HG03039 (cell line): ENCODE results near the gene ADAP1.

Experiments
- ATAC-seq: cut with Tn5 transposase; IDR thresholded peaks from one replicate; pipeline ENCODE4 v1.9.1; 2021; ENCODE audit warnings: mild to moderate bottlenecking, moderate library complexity; ENCODE audit not compliant: unreplicated experiment

Gene ADAP1

DNA sequence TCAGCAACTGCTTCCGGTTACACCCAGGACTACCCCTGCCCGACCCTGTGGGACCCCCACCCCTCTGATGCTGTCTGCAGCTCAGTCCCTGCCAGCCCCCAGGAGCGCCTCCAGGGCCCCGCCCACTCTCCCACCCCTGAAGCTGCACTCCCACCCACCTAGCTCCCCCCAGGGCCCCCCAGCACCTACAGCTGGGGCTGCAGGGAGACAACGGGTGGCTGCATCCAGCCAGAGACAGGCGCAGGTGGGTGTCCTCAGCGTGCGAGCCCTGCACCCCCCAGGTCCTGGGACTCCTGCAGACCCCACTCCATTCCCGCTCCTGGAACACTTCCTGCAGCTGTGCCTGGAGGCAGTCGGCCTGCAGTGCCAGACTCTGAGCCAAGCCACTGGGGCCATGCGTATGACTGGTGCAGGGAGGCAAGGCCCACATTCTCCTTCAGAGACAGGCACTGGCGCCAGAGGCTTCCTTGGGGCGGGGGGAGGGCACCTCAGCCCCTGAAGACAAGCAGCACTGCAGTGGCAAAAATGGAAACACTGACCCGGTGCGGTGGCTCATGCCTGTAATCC lies 34.6 kb upstream of the ADAP1 start:
- ATAC-seq: no peak

DNA sequence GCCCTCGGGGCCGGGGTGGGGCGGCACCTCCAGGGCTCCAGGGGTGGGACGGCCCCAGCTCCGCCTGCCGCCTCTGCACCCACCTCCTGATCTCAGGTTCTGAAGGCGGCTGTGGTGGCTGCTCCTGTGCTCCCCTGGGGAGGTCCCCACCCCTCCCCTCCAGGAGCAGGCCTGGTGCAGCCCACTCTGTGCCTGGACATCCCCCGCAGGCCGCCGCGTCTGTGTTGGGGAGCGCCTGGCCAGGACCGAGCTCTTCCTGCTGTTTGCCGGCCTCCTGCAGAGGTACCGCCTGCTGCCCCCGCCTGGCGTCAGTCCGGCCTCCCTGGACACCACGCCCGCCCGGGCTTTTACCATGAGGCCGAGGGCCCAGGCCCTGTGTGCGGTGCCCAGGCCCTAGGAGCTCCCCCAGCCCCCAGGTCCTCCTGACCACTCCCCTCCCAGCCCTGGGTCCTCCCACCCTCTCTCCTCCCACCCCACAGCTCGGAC lies 34.0 kb upstream of the ADAP1 start:
- no peak for ATAC-seq

DNA sequence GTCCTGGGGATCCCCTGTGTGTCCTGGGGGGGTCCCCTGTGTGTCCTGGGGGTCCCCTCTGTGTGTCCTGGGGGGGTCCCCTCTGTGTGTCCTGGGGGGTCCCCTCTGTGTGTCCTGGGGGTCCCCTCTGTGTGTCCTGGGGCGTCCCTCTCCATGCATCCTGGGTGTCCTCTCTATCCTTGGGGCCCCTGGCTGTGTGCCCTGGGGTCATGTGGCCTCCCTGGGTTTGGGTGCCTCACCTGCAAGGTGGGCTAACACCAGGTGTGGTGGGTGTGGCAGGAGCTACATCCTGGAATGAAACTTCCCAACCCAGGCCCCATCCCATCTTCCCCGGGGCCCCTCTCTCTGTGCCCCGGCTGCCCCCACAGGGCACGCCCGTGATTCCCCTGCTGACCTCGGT lies 33.4 kb upstream of the ADAP1 start:
- ATAC-seq: no peak

DNA sequence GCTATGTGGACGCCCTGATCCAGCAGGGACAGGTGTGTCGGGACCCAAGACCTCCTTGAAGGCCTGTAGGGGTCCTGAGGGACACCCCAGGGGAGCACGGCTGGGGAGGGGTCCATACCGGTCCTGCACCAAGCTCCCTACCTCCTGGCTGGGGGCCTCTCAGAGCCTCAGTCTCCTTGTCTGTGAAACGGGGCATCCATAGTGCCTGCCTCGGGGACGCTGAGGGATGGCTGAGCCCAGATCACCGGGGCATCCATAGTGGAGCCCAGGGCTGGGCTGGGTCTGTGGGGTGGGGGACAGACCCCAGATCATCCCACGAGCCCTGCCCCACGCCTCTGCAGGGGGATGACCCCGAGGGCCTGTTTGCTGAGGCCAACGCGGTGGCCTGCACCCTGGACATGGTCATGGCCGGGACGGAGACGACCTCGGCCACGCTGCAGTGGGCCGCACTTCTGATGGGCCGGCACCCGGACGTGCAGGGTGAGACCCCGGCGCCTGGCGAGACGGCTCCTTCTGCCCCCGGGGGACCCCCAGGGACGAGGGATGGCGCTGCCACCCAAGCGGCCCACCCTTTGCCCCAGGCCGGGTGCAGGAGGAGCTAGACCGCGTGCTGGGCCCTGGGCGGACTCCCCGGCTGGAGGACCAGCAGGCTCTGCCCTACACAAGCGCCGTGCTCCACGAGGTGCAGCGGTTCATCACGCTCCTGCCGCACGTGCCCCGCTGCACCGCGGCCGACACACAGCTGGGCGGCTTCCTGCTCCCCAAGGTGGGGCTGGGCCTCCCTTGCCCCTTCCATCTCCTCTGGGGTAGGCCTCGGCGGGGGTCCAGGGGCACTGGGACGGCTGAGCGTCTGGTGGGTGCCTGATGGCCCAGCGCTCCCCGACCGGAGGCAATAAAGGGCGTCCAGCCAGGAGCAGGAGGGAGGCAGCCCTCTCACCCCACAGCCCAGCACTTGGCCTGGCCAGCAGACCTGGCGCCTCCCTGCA lies 32.6 kb upstream of the ADAP1 start:
- no peak for ATAC-seq

DNA sequence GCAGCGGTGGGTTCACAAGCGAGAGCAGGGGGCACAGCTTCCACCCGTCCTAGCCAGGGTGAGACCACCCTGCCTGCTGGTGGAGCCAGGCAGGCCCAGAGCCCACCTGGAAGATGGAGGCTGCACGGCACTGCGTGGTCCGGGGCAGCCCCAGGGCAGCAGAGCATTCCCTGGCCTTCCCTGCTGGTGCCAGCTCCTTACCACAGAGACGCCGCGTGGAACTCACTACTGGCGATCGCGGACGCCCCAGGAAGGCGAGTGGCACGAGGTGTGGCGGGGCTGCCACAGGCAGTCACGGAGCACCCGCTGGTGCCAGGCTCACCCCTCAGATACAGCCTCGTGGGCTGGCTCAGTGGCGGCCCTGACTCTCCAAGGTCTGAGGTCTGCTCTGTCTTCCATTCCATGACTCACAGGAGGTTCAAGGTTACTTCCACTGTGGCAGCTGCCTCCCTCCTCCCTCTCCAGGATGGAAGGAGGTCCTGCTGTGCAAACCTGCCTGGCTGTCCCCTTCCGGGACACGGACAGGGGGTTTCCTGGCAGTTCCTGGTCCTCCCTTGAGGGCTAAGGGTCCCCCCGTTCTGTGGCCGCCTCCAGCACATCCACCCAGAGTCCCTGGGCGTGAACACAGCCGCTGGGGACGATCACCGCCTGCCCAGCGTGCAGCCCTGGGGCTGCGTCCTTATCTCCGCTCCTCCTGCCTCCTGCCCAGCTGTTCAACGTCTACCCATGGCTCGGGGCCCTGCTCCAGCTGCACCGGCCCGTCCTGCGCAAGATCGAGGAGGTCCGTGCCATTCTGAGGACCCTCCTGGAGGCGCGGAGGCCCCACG lies 31.6 kb upstream of the ADAP1 start:
- no peak for ATAC-seq

DNA sequence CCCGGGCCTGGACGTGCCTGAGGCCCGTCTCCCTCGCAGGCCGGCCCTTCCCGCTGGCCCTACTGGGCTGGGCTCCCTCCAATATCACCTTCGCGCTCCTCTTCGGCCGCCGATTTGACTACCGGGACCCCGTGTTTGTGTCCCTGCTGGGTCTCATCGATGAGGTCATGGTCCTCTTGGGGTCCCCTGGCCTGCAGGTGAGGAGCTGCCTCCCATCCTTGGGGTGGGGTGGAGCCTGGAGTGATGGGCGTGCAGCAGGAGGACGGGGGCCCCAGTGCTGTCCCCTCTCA lies 30.6 kb upstream of the ADAP1 start:
- no peak for ATAC-seq

DNA sequence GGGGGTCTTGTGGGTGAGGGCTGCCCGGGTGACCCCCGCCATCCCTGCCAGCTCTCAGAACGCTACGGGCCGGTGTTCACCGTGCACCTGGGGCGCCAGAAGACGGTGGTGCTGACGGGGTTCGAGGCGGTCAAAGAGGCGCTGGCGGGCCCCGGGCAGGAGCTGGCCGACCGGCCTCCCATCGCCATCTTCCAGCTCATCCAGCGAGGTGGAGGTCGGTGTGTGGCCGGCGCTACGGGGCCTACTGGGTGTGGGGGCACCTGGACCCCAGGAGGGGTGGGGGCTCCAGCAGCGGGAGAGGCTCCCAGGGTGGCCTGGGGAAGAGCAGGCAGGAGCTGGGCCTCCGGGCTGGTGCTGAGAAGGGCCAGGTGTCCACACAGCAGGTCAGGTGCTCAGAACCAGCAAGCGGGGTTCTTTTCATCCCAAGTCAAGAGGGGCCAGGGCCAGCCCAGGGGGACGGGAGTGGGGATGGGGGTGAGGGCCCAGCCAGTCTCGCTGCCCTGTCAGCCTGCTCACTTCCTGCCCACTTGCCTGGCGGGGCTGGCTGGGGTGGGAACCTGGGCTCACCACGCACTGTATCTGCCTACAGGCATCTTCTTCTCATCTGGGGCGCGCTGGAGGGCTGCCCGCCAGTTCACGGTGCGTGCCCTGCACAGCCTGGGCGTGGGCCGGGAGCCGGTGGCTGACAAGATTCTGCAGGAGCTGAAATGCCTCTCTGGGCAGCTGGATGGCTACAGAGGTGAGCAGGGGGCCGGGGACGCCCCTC lies 30.1 kb upstream of the ADAP1 start:
- ATAC-seq: no peak

DNA sequence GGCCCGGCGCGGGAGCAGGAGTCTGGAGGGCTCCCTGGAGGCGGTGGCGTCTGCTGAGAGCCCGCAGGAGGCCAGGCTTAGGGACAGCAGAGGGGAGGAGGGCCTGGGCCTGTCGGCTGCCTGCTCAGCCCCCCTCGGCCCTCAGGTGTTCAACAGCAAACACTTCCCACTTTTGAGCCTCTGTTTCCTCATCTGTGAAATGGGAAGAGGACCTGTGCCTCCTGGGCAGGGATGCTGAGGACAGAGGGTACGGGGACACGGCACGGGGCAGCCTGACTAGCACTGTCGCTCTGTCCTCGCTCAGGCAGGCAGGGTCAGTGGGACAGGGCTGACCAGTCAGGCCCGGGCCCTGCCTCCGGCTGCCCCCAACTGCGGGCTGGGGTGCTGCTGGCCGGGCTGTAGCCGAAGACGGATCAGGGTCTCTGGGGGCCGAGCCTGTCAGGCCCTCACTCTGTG lies 29.2 kb upstream of the ADAP1 start:
- no peak for ATAC-seq

DNA sequence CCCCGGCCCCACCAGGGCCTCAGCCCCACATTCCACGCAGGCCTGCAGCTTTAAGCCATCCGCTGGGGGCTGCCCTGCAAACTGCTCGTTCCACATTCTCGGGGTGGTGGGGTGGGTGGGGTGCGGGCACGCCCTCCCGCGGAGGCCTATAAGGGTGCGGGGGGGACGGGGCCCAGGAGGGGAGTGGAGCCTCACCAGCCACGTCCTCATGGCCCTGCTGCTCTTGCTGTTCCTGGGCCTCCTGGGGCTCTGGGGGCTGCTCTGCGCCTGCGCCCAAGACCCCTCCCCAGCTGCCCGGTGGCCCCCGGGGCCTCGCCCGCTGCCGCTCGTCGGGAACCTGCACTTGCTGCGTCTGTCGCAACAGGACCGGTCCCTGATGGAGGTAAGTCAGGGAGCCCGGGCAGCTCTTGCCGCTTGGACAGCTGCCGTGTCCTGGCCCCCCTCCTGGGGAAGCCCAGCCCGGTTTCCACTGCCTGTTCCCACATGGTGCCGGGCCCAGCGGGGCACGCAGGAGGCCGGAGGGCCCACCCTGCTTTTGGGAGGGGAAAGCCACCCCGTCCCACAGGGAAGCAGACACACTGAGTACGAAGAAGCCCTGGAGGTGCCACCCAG lies 28.6 kb upstream of the ADAP1 start, which contains the start of gene CYP2W1:
TSS of gene CYP2W1 (plus strand) at position 178 of the 612 bp plus-strand sequence. CDS start at position 209, 31 bp downstream.
- ATAC-seq: no peak

DNA sequence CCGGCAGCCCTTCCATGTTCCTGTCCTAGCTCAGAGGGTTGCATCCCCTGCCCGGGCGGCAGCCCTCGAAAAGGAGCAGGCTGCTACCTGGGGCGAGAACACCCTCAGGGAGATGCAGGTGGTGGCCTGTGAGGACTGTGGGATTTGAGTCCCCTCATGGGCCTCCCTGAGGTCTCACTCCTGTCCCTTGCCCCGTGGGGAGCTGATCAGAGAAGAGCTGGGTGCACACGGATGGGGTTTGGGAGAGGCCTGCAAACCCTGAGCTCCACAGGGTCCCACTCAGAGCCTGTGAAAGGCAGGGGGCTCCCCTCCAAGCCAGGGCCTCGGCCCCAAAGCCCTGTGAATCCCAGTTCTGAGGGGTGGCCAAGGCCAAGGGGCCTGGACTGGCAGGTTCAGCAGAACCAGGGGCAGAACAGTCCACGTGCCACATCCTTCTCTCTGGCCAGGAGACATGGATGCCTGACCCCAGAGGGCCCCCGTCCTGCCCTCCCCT lies 28.1 kb upstream of the ADAP1 start:
- no peak for ATAC-seq

DNA sequence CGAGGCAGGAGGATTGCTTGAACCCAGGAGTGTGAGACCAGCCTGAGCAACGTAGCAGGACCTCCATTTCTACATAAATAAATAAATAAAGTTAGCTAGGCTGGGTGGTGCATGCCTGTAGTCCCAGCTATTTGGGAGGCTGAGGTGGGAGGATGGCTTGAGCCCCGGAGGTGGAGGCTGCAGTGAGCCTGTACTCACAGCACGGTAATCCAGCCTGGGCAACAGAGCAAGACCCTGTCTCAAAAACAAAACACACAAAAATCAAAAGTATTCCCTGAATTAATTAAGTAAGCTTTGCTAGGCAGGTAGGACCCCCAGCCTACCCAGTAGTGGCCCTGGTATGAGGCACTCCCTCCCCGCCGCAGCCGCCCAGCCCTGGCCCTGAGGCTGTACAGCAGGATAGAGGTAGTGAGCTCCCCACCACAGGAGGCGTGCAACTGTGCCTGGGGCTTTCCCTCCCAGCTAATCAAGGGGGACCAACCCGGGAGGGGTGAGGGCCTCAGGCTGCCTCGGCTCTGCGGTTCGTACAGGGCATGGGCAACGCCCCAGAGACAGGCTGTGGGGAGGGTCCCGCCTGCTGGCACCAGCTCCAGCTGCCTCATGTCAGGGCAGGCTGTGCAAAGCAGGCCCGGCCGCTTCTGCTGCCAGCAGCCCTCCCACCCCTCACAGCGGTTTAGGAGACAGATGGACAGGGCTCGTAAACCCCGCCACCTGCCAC lies 27.5 kb upstream of the ADAP1 start:
- ATAC-seq: no peak

DNA sequence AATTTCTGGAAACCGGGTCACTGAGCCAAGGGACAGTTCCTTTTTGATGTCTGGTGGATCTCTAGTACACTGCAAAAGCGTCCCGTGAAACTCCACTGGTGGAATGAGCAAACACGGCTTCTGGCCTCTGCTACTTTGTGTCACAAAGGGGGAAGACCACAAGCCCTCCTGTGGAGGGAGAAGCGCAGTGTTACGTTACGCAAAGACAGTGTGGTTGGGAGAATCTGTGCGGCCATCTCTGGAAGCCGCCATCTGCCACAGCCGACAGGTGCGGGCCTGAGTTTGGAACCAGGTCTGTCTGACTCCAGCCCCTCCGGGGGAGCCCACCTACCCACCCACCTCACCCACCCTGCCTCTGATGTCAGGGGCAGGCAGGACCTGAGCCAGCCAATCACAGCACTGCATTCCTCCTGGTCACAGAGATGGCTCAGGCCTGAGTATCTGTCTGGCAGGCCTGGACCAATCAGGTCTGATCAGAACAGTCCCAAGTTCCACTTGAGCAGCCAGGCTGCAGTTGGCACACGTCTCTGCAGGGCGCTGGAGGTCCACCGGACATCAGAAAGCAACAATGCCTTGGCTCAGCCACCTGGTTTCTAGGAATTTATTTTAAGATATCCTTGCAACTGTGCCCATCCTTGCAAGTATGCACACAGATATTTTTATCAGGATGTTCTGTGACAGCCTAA lies 25.5 kb upstream of the ADAP1 start:
- ATAC-seq: no peak

DNA sequence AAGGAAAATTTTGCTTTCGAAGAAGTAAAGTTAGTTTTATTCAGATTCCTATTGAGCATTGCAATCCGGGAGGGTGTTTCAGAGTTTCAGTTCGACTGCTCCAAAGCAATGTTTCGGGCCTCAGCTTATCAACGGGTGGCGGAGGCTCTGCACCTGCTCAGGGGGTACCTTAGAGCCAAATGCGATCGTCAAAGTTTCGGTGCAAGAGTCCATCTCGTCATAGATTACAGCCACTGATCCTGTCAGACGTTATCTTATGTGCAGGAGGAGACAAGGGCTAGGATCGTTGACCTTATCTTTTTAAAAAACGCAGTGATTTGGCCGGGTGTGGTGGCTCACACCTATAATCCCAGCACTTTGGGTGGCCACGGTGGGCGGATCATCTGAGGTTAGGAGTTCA lies 24.7 kb upstream of the ADAP1 start:
- ATAC-seq: no peak

DNA sequence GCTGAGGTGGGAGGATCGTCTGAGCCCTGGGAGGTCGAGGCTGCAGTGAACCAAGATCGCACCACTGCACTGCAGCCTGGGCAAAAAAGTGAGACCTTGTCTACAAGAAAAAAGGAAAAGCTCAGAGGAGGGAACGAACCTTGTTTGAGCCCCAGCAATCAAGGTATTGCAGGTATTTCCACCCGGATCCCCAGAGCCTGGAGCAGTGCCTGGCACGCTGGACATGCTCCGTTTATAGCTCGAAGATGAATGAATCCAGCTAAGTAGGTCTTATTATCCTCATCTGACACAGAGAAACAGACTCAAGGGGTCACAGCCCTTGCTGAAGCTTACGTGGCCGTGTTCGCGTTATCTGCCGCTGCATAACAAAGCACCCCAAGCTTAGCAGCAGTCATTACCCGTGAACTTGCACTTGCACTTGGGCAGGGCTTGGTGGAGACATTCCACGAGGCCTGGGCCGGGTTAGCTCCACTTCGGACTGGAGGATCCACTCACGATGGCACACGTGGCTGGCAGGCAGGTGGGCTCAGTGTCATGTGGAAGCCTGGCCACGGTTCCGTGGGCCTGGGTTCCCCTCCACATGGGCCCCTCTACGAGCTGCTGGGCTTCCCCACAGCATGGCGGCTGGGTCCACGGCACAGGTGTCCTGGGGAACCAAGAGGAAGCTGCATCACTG lies 24.1 kb upstream of the ADAP1 start:
- no peak for ATAC-seq

DNA sequence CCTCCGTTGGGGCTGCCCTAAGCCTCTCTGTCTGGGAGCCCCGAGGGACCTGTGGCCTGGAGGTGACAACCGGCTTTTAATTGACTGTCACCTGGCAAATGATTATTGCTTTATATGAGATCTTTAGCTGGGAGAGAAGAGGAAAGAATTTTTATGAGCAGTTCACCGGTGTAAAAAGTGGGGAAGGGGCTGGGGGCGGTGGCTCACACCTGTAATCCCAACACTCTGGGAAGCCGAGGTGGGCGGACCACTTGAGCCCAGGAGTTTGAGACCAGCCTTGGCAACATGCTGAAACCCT lies 23.5 kb upstream of the ADAP1 start:
- no peak for ATAC-seq

DNA sequence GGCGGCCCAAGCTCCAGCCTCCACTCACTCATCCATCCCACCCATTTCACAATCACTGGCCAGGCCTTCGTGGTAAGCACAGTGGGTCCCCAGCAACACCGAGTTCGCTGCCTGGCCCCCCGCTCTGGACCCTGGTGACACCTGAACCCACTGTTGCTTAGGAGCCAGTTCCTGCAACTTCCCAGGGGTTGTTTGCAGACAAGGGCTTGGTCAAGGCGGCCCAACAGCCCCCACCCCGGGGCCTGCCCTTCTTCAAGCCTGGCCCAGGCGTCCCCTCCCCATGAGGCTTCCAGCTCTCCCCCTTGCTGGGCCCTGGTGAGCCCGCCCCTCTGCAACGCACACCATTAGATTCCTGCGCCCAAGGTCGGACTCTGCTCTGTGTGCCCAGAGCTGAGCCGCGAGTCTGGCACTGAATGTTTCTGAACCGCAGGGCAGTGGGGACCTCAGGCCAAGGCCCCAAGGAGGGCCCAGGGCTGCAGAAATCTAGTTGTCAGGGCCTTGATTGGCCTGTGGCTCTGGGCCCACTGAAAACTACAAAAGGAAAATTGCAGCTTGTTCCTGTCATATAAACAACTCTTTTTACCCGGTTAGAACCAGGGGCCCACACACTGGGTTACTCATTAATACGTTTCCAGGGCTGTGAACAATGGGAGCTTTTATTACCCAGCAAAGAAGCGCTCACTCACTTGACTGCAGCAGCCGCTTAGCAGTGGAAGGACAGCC lies 23.0 kb upstream of the ADAP1 start:
- no peak for ATAC-seq

DNA sequence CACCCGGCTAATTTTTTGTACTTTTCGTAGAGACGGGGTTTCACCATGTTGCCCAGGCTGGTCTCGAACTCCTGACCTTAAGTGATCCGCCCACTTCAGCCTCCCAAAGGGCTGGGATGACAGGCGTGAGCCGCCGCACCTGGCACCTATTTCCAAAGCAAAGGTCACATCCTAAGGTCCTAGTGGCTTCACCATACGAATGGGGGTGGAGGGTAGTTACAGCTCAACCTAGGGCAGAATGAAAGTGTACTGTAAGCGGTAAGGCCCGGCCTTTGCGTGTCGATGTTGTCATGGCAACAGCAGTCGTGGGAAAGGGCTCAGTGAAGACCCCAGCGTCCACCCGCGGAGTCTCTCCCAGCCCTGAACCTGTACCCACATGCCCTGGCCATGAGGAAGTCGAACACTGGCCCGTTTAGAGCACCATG lies 22.4 kb upstream of the ADAP1 start:
- no peak for ATAC-seq
